ENCODE data around the gene CALHM6.
A peak's percentile ranks its signal among the peaks of the same experiment; 100 is the strongest.
"Not testable (repeated sequence)": the region's sequence is repeated elsewhere in the genome, so short reads cannot be mapped to it uniquely, and the experiment has no call there.

CALHM6 gene

GRCh38 chr6:116482780-116483179 is 21.6 kb downstream of the CALHM6 start:
- no peak for FAIRE-seq

GRCh38 chr6:116483616-116484015 is 22.4 kb downstream of the CALHM6 start:
- no peak for FAIRE-seq

GRCh38 chr6:116485559-116486184 is 24.5 kb downstream of the CALHM6 start:
- FAIRE-seq, result no peak

GRCh38 chr6:116491610-116492330 is 30.6 kb downstream of the CALHM6 start:
- FAIRE-seq, result no peak

GRCh38 chr6:116492331-116493067 is 31.3 kb downstream of the CALHM6 start:
- no peak for FAIRE-seq

- FAIRE-seq, result not testable (repeated sequence)
These were observed 34.0 kb downstream of the CALHM6 start for GRCh38 chr6:116495161-116495560.

- FAIRE-seq, result no peak
These were observed 36.0 kb downstream of the CALHM6 start for GRCh38 chr6:116497113-116497676.

GRCh38 chr6:116500969-116501433 is 39.8 kb downstream of the CALHM6 start:
- FAIRE-seq, result no peak

- FAIRE-seq, result no peak
These were observed 46.1 kb downstream of the CALHM6 start for GRCh38 chr6:116507324-116507723.

- no peak for FAIRE-seq
These were observed 47.4 kb downstream of the CALHM6 start for GRCh38 chr6:116508527-116508926.

- FAIRE-seq, result peak; percentile 96
These were observed 50.4 kb downstream of the CALHM6 start, which contains the start of gene CALHM5 for GRCh38 chr6:116511424-116512110. Gene CALHM5, plus strand, starts transcription at chr6:116511639. Its CDS starts 58 bp downstream, at chr6:116511697.

GRCh38 chr6:116512111-116512559 is 51.0 kb downstream of the CALHM6 start:
- FAIRE-seq, result no peak

GRCh38 chr6:116512734-116513133 is 51.6 kb downstream of the CALHM6 start:
- no peak for FAIRE-seq
